ENCODE results near the gene RPTOR.
A peak's percentile ranks its signal among the peaks of the same experiment; 100 is the strongest.

Gene RPTOR

GRCh38 chr17:80645706-80646325 lies 101.2 kb downstream of the RPTOR start:
- DNase-seq (ENCODE audit: low read depth) = no peak

GRCh38 chr17:80646328-80646727 lies 101.7 kb downstream of the RPTOR start:
- DNase-seq (ENCODE audit: low read depth) = no peak

DNA sequence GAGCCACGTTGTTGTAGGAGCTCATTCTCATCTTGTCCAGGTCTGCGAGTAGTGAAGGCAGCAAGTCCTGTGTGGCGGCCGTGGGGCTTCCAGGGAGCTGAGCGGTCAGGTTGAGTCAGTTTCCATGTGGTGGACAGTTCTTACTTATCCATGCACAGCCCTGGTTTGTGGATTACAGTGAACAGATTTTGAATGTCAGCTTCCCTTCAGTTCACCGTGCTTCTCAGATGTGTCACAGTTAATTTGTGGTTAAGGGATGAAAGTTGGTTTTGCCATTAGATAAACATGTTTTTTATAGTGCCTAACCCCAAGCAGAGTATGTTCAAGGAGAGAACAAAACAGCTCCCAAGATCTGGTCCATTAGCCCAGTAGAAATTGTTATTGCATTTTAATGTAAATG lies 103.1 kb downstream of the RPTOR start:
- DNase-seq (ENCODE audit: low read depth) = no peak

DNA sequence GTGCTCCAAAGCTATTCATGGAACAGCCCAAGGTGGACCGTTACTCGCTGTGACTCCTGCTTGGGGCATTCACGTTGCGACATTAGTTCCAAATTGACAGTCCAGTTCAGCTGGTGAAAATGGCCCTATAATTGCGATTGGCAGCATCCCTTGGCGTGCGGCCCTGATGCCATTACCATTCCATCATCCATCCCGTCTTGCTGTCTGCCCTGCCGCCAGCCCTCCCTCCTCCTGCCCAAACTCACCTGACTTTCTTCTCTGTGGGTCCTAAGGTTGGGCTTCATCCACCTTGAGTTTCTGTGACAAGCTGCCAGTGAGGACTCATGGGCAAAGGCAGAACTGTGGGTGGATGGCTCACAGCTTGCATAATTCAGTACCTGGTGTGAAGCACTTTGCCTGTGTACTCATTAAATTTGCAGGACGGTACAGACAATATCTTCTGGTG lies 104.6 kb downstream of the RPTOR start:
- no peak for DNase-seq (ENCODE audit: low read depth)

GRCh38 chr17:80649672-80650330 lies 105.2 kb downstream of the RPTOR start:
- peak; percentile 63 for DNase-seq (ENCODE audit: low read depth)

GRCh38 chr17:80650331-80650672 lies 105.7 kb downstream of the RPTOR start:
- no peak for DNase-seq (ENCODE audit: low read depth)

DNA sequence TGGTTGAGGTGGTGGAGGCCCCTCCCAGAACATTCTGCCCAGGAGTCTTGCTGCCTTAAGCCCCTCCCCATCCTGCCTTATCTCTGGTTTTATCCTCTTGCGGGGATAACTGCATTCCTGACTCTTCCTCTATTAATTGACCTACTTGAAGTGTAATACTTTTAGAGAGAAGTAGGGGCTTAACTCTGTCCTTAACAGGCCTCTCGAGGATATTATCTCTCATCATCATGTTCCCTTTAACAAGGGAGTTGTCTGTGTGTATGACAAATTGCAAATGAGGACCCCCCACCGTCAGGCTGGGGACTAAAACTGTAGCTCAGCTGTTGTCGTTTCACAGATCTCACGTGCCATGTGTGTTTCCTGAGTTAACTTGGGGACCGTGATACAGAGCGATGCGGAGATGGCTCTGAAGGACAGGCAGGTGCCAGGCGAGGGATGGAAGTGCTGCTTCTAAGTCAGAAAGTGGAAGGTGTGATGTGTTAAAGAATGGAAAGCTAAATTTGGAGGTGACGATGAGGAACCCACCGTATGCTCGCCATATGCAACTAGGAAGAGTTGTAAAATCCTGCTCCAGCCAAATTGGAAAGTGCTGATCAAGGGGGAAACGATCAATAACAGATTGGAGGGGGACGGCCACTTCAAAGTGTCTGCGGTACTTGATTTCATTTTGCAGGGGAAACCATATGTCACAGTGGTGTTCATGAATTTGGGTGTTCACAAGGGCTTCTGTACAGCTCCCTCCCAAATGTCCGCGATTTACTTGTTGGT lies 106.3 kb downstream of the RPTOR start:
- DNase-seq (ENCODE audit: low read depth) = no peak

DNA sequence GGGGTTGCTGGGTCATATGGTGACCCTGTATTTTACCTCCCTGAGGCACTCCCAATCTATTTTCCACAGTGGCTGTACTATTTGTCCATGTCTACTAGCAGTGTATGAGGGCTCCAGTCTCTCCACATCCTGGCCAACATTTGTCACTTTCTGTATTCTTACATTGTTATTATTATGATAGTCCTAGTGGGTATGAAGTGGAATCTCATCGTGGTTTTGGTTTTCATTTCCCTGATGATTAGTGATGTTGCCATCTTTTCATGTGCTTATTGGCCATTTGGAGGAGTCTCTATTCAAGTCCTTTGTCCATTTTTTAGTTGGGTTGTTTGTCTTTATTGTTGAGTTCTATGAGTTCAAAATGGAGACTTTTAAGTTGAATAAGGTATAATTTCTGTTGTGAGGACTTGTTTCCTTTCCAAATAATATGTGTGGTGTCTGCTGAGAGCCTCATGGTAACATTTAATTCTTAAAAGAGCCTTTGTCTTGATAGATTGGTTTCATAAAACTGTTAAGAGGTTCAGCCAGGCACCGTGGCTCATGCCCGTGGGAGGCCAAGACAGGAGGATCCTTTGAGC lies 108.2 kb downstream of the RPTOR start:
- no peak for DNase-seq (ENCODE audit: low read depth)

- DNase-seq (ENCODE audit: low read depth) = no peak
These were observed 109.2 kb downstream of the RPTOR start for GRCh38 chr17:80653856-80654255.

GRCh38 chr17:80655608-80656007 lies 111.0 kb downstream of the RPTOR start:
- DNase-seq (ENCODE audit: low read depth) = no peak

DNA sequence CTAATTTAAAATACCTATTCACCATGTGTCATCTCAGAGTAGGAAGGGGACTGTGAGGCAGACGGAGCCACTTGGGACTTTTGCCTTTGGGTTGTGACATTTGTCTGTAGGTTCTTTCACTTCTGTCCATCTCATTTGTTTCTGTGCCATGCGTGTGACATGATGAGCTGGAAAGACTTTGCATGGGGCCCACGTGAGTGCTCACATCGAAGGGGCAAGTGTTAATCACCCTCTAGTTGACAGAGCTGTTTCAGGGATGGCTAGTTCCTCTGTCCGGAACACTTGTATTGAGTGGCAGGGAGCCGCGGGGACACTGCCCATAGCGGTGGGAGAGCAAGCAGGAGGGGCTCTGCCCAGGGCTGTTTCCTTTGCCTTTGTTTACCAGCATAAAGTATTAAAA lies 112.0 kb downstream of the RPTOR start:
- no peak for DNase-seq (ENCODE audit: low read depth)

DNA sequence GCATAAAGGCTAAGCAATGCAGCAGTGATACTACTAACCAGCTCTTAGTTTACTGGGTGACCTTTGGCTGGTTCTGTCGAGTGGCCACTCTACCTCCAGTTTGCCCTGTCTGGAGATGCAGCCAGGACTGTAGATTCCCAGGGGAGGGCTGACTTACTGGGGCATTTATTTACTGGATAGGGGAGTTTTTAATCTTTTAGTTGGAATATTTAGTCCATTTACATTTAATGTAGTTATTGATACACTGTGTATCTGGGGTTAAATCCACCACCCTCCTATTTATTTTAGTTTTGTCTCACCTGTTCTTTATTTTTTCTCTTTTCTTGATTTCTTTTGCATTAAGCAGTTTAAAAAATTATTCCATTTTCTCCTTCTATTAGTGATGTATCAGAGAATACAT lies 112.9 kb downstream of the RPTOR start:
- no peak for DNase-seq (ENCODE audit: low read depth)

DNA sequence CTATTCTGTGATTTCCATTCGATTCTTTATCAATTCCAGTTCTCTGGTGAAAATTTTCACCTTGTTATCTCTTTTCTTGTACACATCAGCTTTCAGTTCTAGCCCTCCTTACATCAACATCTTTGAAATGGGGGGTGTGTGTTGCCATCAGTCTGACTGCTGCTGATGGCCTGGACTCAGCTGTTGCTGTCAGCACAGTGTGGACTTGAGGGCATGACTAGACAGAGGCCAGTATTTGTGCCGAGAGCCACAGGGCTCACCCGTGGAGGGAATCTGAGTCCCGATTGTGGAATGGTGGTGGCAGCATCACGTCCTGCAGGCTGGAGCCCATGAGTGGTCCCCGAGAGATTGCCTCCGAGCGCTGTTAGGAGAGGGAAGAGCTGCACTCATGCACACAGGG lies 114.2 kb downstream of the RPTOR start:
- no peak for DNase-seq (ENCODE audit: low read depth)

GRCh38 chr17:80659651-80660050 lies 115.0 kb downstream of the RPTOR start:
- no peak for DNase-seq (ENCODE audit: low read depth)

GRCh38 chr17:80660527-80661198 lies 116.0 kb downstream of the RPTOR start:
- no peak for DNase-seq (ENCODE audit: low read depth)

- DNase-seq (ENCODE audit: low read depth) = no peak
These were observed 117.9 kb downstream of the RPTOR start for GRCh38 chr17:80662557-80662956.

GRCh38 chr17:80663781-80664206 lies 119.2 kb downstream of the RPTOR start:
- DNase-seq (ENCODE audit: low read depth) = no peak

DNA sequence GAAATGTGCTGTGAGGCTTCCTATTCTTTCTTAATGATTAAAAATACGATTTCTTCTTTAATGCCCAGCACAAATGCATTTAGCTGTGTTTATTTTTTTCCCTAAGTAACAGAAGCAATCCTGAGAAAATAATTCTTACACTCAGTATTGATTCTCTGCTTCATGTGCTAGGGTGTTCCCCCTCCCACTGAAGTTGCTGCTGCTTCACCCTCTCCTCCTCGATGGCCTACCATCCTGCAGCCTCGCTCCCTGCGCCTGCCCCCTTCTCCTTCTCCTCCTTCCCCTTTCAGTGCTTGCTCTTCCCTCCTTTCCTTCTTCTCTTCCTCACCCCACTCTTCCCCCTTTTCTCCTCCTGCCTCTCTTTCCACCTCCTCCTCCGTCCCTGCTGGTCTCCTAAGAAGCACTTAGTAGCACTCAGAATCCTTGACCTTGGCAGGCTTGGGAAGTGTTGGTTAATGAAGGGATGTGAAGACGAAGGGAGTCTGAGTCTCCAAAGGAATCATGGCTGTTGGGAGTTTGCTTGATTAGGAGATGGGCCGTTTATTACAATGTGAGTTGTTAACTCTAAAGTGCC lies 119.7 kb downstream of the RPTOR start:
- no peak for DNase-seq (ENCODE audit: low read depth)

- DNase-seq (ENCODE audit: low read depth) = no peak
These were observed 121.2 kb downstream of the RPTOR start for GRCh38 chr17:80665792-80666191.

- no peak for DNase-seq (ENCODE audit: low read depth)
These were observed 122.2 kb downstream of the RPTOR start for GRCh38 chr17:80666867-80667266.

DNA sequence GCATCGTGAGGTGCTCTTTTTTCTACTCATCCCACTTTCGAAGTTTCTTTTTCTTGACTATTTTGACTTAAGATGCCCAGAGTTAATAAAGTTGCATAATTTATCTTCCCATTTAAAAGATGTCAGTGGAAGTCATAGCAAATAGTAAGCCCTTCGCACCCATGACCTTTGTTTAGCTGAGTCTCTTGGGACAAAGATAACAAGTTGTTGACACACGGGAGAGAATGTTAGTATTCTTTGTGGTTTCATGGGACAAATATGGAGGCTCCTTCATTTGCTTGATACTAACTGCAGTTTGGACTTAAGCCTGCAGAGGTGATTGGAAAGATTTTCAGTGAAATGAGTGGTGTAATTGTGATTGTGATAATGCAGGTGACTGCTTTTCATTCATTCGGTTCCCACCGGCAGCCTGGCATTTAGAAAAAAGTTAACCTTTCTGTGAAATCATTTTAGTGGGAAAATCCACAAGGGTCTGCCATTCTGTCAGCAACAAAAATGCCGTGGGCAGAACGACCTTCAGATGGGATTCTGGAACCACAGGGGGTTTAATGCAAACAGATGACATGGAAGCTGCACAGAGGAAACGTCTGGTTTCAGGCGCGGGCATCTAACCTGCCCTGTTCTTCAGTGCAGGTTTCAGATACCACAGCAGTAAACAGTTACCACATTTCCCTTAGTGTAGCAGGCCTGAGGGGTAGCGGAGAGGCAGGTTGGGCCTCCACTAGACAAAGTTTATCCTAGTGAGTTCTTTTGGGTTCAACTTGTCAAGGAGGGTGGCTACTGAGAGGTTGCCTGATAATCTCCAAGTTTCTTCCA lies 123.0 kb downstream of the RPTOR start:
- no peak for DNase-seq (ENCODE audit: low read depth)

Data from stimulated activated CD8-positive, alpha-beta memory T cell treated with anti-CD3 and anti-CD28 coated beads, Interleukin-4, amount 100 ng/mL, for 24 hours (primary cell).